ENCODE measurements around the gene CASP3. TPM values are rescaled to one million over a fixed set of nuclear protein-coding genes. Genes with fewer than 3 reads are reported as not detected.
"Not testable (repeated sequence)": the region's sequence is repeated elsewhere in the genome, so short reads cannot be mapped to it uniquely, and the experiment has no call there.

CASP3 gene
- total RNA-seq, 1 donor from 2014 or later: 96.6 TPM

DNA sequence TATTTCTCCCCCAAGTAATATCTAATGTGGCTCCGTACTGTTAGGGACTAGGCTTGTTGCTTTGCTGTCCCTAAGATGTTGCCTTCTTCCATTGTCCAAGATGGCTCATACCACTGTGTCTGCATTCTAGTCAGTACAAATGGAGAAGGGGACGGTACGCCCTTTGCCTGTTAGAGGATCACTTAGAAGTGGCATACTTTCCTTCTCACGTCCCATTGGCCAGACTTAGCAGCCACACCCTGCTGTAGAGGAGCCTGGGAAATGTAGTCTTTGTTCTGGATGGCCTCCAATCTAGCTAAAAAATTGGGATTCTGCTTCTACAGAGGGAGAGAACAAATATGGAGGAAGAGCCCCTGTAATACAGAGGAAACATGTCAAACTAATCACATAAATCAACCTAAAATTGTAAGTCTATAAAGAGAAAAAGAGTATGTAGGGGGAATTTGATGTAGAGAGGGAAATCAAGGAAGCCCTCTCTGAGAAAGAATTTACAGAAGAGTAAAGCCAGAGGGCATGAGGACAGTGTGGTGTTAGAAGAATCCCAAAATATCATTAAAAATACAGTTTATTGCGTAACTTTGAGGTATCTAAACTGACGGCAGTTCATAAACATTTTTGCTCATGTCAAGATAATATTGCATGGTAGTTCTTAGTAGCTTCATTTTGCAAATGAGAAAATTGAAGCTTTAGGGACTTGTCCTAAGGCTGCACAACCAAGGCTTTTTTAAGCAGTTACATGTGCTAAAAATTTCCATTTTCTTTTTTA, 15.4 kb upstream of the CASP3 start:
- intact Hi-C loops (cut with micrococcal nuclease): loop anchor here (1.0 to 5.0 kb wide), 2 partner anchors 15 to 68 kb away; partner anchors contain the start of genes CASP3, CENPU and PRIMPOL

DNA sequence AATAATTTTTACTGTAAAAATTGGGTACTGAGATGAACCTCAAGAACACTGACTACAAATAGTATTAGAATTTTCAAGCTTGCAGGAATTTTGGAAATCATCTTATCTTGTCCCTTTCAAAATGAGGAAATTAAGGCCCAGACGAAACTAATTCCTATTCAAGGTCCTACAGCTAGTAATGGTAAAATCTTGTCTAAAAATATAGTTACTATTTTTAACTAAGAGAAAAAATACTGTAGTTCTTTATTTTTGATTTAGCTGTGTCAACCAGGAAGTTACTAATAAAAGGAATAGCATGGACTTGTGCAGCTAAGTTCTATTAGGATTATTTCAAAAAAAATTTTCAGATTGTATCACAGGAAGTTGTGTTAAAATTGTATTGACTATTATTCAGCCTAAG, 13.0 kb upstream of the CASP3 start:
- intact Hi-C loops (cut with micrococcal nuclease): no loop called here

- intact Hi-C loops (cut with micrococcal nuclease): no loop called here
These were observed 11.7 kb upstream of the CASP3 start for GRCh38 chr4:184660978-184661377.

DNA sequence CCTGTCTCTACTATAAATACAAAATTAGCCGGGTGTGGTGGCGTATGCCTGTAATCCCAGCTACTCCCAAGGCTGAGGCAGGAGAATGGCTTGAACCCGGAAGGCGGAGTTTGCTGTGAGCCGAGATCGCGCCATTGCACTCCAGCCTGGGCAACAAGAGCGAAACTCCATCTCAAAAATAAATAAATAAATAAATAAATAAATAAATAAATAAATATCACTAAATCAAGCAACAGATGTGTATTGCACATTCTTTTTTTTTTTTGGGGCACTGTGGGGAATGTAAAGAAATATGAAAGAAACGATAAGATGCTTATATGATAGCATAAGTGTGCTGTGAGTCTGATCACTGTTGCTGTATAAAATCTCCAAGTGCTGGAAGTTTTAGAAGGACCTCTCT, 8.6 kb upstream of the CASP3 start:
- intact Hi-C loops (cut with micrococcal nuclease): not testable (repeated sequence)

- intact Hi-C loops (cut with micrococcal nuclease): no loop called here
These were observed 7.9 kb upstream of the CASP3 start for GRCh38 chr4:184657144-184657543.

DNA sequence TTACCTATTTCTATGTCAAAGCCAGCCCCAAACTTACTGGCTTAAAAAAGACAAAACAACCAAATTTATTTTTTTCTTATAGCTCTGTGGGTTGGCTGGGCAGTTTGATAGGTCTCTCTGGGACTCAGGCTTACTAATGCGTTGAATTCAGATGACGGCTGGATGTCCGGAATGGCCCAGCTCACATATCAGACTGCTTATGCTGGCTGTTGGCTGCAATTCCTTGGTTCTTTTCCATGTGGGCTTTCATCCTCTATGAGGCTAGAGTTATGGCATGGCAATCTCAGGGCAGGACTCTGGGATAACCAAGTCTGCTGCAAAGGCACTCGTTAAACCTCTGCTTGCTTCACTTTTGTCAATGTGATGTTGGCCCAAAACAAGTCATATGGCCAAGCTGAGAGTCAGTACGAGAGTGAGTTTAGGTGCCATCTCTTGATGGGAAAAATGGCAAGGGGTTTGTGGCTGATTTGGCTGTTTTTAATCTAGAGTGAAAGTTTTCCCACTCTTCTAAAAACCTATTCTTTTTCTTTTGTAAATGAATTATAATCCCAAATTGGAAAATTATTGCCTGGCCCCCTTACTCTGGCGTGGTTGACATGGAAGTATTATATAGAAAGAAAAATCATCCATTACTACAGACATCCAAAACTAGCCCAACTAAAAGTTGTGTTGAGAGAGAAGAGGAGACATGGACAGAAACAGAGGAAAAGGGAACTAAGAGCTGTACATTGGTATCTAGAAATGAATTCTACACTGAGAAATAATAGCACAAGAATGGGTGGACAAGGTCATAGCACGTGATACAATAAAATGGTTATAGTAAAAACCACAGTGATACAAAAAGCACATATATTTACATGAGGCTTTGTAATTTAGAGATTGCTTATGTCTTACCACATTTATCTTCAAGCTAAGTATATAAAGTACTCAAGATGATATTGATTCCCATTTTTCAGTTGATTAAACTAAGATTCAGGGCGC, 6.9 kb upstream of the CASP3 start:
- intact Hi-C loops (cut with micrococcal nuclease): no loop called here

GRCh38 chr4:184653650-184654049, 4.4 kb upstream of the CASP3 start:
- intact Hi-C loops (cut with micrococcal nuclease): loop anchor here (5.0 kb wide), 1 partner anchor 309 kb away; no protein-coding TSS in a partner anchor

DNA sequence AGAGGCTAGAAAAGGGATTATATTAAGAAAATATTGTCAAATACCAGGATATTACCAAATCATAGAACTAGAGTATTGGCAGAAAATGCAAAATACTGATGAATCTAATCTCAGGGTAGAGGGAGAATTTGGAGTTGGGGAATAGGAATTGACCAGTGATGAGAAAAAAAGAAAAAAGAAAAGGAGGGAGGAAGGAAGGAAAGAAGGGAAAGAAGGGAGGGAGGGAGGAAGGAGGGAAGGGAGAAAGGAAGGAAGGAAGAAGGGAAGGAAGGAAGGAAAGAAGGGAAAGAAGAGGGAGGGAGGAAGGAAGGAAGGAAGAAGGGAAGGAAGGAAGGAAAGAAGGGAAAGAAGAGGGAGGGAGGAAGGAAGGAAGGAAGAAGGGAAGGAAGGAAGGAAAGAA, 3.4 kb upstream of the CASP3 start:
- intact Hi-C loops (cut with micrococcal nuclease): loop anchor here (5.0 kb wide), 1 partner anchor 310 kb away; no protein-coding TSS in a partner anchor

DNA sequence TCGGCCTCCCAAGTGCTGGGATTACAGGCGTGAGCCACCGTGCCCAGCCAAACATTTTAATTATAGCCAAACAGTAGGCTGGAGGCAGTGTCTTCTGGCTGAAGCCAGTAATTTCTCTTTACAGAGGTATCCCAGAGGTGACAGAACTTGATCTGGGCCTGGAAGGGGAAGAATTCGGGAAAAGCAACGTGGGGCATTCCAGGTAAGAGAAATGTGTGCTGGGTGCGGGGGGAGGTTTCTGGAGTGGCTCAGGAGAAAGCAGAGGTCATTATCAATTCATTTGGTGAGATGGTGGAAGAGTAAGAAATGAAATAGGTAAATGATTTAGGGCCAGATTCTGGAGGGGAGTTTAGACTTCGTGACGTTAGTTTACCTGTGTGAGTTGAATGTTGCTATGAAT, 2.7 kb upstream of the CASP3 start:
- intact Hi-C loops (cut with micrococcal nuclease): loop anchor here (5.0 kb wide), 1 partner anchor 310 kb away; no protein-coding TSS in a partner anchor

DNA sequence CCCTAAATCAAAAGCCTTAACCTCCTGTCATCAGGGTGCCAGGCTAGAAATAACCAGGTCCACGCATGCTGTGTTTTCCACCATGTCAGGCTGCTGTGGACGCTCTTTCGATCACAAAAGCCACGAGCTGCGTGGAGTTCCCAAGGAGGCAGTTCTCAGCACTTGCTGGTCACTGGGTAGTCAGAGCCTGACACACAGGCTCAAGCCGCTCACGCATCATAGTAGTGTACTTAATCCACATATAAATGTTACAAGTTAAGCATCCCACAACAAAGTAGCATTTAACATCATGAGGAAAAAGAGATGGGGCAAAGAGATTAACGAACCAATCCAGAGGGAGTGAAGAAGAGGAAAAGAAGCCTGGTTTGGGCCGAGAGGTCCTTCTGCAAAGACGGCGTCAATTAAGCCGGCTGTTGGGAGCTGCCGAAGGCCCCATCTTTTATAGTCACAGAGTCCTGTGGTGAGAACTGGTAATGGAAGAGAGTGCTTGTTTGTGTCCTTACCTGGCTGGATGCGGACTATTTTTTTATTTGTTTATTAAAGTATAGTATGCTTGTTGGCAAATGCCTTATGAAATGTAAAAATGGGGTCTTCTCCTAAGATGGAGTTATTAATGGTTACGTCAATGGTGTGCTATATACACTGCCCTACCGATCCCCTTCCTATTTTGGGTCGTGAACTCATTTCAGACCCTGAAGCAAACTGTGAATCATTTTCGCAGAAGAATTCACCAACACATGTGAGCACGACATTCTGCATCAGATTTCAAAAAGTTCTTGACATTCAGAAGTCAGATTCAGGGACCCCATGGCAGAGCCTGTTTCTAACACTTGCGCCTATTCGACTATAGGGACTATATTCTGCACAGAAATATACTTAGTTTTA, 966 bp upstream of the CASP3 start:
- intact Hi-C loops (cut with micrococcal nuclease): loop anchor here (1.0 to 5.0 kb wide), 25 partner anchors 14 to 1208 kb away; partner anchors contain the start of genes CCDC110, CDKN2AIP, CENPU and CFAP97

DNA sequence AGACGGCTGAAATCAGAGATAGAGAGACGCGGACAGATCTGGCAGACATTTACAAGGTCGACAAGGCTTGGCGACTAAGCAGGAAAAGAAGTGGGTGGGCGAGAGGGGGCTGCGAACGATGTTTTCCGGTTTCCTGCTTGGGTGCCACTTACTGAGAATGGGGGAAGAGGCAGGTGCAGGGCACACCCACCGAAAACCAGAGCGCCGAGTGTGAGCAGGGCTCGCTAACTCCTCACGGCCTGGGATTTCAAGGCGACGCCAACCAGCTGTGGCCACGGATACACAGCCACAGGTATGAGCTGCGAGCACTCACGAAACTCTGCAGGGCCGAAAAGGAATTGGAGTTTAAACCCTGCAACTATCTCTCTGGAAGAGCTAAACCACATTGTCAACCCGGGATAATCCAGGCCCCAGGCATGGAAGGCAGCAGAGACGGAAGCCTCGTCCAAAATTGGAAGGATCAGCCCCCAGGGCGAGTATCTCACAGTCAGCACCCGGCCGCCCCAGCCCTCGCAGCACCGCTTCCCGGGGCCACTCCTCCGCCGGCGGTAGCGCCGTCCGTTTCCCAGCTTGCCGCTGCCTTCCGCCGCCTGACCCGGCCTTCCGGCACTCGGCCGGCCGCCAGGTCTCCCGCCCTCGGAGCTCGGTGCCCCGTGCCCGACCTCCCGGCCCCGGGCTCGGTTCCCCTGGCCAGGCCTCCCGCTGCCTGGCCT, 778 bp downstream of the CASP3 start:
- intact Hi-C loops (cut with micrococcal nuclease): loop anchor here (1.0 to 5.0 kb wide), 23 partner anchors 16 to 1206 kb away; partner anchors contain the start of genes CCDC110, CDKN2AIP, CENPU and CFAP97

- intact Hi-C loops (cut with micrococcal nuclease): loop anchor here (2.0 to 5.0 kb wide), 9 partner anchors 73 to 1206 kb away; partner anchors contain the start of genes CCDC110, CDKN2AIP, CFAP97 and LRP2BP
These were observed 1.3 kb downstream of the CASP3 start for GRCh38 chr4:184648054-184648312.

GRCh38 chr4:184647266-184648053, 1.8 kb downstream of the CASP3 start:
- intact Hi-C loops (cut with micrococcal nuclease): loop anchor here (2.0 to 5.0 kb wide), 9 partner anchors 73 to 1205 kb away; partner anchors contain the start of genes CCDC110, CDKN2AIP, CFAP97 and LRP2BP

- intact Hi-C loops (cut with micrococcal nuclease): loop anchor here (5.0 kb wide), 3 partner anchors 364 to 1204 kb away; partner anchors contain the start of genes CDKN2AIP, RWDD4 and TRAPPC11
These were observed 3.2 kb downstream of the CASP3 start for GRCh38 chr4:184645904-184646610.

GRCh38 chr4:184644553-184645307, 4.5 kb downstream of the CASP3 start:
- intact Hi-C loops (cut with micrococcal nuclease): loop anchor here (5.0 kb wide), 3 partner anchors 362 to 1202 kb away; partner anchors contain the start of genes CDKN2AIP, RWDD4 and TRAPPC11

DNA sequence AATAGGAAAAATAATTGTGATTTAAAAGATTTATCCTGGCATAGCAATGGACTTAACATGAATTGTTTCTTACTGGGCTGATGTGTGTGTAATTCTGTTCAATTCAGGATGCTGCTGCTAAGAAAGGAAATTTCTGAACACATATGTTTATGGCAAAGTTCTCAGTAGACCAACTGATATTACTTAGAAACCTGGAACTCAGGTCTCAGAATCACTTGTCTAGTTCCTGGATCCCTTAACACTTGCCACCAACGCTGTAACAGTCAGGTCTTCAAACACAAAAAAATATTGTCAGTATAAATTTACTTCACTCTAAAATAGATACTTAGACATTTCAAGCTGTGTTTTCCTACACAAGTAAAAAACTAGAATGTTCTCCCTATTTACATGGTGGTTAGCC, 5.5 kb downstream of the CASP3 start:
- intact Hi-C loops (cut with micrococcal nuclease): no loop called here

DNA sequence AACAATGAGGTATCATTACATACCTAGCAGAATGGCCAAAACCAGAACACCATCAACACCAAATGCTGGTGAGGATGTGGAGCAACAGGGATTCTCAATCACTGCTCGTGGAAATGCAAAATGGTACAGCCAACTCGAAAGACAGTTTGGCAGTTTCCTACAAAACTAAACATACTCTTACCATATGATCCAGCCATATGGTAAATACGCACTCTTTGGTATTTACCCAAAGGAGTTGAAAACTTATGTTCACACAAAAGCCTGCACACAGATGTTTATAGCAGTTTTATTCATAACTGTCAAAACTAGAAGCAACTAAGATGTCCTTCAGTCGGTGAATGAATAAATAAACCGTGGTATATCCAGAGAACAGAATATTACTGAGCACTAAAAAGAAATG, 7.8 kb downstream of the CASP3 start:
- intact Hi-C loops (cut with micrococcal nuclease): no loop called here

GRCh38 chr4:184641022-184641421, 8.2 kb downstream of the CASP3 start:
- intact Hi-C loops (cut with micrococcal nuclease): no loop called here

Measured in T-helper 1 cell treated with Interleukin-12 subunit alpha and Interleukin-12 subunit beta and Interleukin-4 antibody, amounts not matched to agents 30 ng/mL and 1 ng/mL, for 36 hours (primary cell).